Myocyte (in vitro differentiated cells): ENCODE measurements around the gene NINJ2. TPM values are rescaled to one million over a fixed set of nuclear protein-coding genes. Genes with fewer than 3 reads are reported as not detected.
A peak's percentile ranks its signal among the peaks of the same experiment; 100 is the strongest.

Experiments used
- DNase-seq: peaks from one replicate; pipeline ENCODE4 v3.0.0-alpha.2; 2012; ENCODE audit warnings: low read depth
- total RNA-seq: library from RNA; depleted of rRNA; stranded (reverse); fragments of >200 nt; gene quantifications from 2 replicates; pipeline ENCODE4 v1.2.3, GENCODE V29; 2014

NINJ2 gene
- total RNA-seq, 1 donor from 2014 or later = 0.13 TPM

DNA sequence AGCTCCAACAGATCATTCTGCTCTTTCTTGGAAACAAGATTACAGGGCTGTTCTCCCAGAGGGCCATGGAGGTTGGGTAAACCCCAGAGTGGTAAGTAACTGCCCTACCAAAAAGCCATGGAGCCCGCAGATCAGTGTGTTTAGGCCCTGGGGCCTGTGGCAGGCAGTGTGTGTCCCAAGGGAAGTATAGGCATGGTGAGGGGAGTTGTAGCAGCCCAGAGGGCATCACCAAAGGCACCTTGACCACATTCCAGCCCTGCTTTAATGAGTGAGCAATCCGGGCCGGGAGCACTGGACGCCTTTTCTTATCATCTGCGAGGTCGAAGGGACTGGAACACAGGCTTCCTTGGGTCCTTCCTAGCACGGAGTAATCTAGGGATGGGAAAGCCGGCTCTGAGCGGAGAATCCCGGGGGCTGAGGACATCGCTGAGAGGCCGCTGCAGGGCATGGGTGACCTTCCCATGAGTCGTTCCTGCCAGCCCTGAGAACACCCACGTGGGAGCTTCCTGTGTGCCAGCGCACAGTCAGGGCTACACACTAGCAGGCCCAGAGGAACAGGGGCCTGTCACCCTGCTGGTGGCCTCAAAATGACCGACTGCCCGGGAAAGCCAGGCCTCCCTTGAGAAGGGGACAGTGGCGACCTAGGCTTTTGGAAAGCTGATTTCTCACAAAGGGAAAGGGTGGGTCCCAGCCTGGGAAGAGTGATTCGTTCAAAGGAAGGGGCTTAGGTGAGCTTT is 91.3 kb downstream of the NINJ2 start:
- DNase-seq = no peak

DNA sequence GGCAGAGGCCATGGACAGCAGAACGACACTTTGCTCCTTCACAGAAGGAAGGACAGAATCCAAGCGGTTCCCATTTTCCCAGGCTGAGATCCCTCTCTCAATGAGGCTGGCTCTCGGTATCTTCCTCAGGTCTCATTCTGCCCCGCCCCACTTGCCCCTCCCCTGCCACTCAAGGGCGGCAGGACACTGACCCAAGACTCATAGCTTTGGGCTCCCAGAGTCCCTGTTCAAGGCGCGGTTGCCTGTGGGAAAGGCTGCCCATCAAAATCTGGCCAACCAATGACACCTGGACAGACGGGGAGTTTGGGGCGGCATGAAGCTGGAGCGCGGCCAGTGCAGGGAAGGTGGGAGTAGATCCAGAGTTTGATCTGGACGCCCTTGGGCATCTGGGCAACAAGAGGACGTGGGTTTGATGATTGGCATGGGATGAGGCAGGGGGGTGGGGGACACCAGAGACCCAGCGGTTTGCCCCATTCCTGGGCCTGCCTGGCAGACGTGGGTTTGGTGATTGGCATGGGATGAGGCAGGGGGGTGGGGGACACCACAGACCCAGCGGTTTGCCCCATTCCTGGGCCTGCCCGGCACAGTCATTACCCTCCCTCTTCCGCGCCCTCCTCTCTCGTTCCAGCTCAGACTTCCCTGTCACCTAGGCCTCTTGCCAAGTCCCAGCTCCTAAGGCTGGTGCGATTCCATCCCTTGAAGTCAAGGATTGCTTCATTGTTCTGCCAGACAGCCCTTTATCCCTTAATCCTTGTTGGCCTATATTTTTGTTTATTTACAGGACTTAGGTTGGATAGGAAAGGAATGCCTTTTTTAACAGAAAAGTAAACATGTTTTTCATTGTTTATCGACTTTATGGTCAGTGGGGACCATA is 92.1 kb downstream of the NINJ2 start:
- DNase-seq = peak; percentile 84

DNA sequence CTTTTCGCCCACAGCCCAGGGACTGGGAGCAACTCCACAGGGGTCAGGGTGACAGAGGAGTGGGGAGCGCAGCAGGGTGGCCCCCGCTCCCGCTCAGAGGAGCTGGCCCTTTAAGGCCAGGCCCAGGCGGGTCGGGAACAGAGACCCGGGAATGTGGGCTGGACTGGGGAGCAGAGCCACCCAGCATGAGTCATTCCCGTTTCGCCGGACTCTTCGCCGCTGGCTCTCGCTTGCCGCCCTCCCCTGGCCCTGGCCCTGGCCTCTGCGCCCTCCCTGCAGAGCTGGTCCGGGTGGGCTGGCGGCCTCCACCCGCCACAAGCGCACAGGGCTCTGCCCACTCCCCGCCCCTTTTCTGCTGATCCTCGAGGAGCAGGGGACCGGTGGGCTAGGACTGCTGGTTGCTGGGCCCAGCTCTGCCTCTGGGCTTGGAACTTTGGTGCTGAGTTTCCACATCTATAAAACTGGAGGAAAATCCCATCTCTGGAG is 92.8 kb downstream of the NINJ2 start:
- DNase-seq = peak; percentile 92

DNA sequence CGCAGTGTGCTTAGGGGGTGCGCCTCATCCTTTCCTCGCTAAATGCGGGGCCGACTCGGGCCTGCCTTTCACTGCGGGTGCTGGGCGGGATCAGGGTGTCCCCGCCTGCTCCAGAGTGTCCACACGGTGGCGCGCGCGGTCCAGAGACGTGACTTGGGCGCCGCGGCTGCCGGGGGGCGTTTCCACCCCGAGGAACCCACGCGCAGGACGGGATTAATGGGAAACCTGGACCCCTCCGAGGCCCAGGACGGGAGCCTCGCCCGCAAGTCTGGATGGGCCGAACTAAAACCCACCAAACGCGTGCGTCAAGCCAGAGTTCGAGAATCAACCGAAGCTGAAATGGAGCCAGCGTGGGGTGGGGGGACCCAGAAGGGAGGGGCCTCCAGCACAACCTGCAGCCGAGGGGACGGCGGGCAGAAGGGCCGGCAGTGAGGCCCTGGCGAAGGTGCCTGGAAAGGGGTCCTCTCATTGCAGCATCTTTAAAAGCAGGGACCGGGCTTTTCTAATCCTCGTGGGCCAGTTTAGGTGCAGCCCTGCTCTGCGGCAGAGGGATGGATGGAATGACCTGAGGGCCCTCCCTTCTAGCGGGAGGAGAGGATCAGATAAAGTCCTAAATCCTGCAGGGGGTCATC is 93.3 kb downstream of the NINJ2 start:
- peak; percentile 89 for DNase-seq

DNA sequence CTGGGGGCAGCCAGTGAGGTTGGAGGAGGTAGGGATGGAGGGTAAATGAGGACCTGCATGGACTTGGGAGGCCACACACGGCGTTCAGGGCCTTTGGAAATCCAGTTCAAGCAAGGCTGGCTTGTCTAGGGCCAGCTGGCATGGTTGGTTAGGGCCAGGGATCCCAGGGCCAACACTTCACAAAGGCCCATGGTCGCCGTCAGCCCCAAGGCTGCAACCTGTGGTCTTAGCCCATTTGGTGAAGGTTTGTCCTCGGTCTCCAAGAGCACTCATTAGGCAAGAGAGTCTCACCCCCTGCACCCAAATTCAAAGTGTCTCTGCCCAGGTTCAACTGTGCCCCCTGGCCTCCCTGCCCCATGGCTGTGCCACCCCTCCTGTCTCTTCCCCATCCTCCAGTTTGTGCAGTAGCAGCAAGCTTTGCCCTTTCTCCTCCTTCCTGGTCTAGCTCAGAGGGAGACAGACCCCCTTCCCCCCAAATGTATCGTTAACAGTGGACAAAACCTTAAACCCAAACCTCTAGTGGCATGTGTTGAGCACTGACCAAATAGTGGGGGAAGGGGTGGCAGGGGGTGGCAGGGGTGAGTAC is 94.1 kb downstream of the NINJ2 start:
- no peak for DNase-seq

DNA sequence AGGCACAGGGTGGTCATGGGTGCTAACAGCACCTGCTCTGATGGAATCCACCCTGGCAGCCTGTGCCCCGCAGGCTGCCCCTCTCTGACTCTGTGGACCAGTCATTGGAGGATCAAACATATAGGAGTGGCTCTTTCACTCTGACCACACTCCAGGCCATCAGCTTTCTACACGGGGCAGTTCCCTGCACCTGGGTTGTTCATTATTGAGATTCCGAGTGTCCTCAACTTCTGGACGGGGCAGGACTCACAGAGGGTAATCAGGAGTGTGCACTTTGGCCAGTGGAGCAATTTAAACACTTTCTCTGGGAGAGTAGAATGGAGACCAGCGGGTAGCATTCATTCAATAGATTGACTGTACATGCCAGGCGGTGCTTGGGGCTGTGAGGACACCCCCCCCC is 94.8 kb downstream of the NINJ2 start:
- DNase-seq = no peak

DNA sequence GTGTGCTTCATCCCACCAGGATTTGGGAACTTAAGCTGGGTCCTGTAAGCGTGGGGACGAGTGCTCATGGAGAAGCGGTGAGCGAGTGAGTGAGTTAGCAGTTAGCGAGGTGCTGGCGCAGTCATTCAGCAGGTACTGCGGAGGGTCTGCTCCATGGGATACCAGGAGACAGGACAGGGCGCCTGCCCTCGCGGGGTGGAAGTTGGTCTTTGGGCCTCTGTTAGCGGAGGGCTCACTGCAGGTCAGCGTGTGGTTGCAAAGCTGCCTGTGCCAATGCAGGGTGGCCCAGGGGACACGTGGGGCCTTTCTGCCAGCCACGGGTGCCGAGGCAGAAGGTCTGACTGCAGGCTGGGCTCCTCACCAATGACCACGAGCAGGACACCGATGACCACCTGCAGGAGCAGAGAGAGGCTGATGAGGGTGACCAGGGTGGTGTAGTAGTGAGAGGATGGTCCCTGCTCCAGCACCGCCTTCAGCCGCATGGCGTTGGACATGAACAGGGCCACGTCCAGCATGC is 97.6 kb downstream of the NINJ2 start:
- DNase-seq = no peak

DNA sequence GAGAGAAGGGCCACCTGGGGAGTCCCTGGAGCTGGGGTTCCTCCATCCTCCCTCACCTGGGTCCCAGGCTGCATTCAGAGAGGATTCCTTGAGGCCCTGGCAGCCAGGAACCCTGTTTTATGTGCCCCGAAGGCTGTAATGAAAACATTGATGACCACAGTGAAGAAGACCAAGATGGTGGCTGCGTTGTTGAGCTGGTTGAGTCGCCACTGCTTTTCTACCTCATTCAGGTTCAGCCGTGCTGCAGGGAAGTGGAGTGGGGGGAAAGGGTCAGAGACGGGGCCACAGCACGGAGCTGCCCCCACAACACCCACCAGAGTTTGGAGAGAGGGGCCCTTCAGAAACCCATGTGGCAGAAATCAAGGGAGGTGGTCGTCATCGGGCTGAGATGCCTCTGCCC is 98.1 kb downstream of the NINJ2 start:
- no peak for DNase-seq

DNA sequence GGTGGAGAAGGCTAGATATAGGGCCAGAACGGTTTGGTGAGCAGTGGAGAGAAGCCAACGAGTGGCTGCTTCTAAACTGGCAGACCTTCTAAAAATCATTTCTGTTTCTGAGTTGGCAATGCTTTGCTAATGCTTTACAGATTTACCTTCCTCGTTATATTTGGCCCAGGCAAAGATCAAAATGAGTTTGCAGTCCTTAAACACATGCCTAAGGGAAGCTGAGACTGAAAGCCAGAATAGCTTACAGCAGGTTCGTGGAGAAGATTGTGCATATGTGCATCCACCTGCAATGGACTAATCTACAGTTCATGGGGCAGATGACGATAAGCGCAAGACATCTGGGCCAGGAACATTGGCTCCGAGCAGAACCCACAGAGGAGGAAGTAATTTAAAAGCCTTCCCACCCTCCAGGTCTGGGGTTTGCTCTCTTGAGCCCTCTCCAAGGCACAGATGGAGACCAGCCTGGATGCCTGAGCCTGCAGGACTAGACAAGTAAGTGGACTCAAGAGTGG is 99.4 kb downstream of the NINJ2 start:
- no peak for DNase-seq

DNA sequence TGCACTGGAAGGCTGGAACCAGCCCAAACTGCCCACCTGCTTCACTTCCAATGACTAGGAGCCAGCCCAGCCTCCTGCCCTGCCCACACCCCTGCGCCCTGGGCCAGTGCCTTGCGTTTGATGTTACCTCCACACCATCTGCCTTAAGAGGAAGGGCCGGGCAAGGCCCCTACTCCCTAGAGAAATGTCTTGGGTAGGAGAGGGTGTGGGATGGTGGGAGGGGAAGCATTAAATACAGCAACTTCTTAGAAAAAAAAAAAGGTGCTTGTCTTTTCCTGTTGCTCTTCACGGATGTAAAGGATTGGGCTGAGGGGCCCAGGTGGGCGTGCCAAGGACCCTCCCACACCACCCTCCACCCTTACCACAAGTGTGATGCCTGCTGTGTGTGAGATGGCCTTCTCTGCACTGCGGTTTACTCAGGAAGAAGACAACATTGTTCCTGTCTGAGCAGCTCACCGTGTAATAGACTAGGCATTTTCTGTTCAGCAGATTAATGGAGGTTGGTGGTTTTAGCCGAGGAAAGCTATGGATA is 99.9 kb downstream of the NINJ2 start:
- DNase-seq = no peak

DNA sequence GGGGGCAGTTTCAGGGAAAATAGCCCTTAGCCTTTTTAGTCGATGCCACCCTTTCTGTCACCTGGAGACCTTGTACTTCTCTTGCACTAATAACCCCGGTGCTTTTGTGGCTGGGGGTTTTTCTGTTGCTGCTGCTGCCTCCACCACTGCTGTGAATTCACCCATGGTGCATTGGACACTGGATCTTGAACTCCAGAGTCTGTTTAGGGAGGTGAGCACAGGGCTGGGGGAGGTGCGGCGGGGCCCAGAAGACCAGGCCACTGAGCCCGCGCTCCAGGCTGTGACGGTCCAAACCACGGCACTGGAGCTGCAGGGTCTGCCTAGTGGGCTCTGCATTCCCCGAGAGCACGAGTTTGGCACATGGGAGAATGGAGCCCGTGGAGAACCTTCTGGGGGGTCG is 100.6 kb downstream of the NINJ2 start:
- no peak for DNase-seq

DNA sequence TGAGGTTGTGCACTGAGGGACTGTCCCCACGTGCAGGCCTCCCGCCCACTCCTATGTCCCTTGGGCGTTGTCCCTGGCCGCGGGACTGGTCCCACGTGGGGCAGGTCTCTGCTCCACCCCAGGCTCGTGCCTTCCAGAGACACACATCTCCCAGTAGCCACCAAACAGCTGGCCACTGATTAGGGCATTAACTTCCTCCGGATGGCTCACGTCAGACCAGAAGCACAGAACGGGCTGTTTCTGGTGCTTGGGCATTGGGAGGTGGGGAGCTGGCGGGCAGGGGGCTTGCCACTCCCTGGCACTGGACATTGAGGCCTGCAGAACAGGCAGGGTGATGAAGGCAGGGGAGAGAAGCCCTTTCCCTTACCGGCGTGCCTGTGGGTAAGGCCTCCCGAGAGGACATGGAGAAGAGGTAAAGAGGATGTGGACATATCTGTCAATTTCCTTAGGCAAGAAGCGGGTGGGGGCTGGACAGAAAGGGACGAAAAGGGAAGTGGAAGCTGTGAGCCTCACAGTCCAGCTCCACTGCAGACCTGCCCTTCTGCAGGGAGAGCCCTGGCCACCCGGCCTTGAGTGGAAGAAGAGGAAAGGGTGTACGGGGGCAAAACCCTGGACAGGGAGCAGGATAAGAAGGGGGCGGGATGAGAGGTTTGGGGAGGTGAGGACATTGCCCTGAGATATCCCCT is 101.2 kb downstream of the NINJ2 start:
- no peak for DNase-seq

DNA sequence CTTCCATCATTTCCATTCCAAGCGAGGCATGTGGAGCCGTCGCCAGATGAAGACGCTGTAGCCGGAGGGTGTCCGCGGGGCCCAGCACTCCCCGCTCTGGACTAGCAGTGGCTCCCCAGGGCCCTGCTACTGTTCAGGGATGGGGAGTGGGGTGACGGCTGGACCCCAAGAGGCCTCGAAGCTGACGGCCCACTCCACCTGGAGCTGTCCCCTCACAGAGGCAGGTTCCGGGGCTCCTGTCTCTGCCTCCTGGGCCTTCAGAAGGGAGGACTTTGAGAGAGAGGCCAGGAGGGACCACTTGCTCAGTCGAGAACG is 101.9 kb downstream of the NINJ2 start:
- DNase-seq = no peak

DNA sequence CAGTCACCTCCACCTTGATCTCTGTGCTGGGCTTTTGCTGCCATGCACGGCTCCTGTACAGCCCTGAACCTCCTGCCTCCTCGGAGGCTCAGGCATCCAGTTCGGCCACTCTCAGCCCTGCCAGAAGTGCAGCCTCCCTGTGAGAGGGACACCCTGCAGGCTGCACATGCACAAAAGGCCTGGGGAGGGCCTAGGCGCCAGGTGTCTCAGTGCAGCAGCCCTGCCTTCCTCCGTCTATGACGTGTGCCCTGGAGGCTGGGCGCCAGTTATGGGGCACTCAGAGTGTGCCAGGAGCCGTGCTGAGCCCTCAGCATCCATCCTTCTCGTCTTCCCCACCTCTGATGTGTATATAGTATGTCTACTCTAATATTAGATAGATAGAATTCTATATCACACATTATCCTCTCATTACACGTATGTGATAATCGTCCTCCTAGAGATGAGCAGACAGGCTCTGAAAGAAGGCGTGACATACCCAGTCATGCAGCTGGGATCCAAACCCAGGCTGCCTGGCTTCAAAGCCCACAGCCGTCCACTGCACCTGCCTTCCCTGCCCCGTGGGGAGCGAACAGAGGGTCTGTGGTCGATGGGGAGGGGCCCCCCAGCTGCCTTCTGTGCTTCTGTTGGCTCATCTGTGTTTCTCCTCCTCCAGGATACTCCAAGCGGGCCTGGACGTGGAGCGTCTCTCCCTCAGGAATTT is 102.4 kb downstream of the NINJ2 start:
- peak; percentile 89 for DNase-seq

DNA sequence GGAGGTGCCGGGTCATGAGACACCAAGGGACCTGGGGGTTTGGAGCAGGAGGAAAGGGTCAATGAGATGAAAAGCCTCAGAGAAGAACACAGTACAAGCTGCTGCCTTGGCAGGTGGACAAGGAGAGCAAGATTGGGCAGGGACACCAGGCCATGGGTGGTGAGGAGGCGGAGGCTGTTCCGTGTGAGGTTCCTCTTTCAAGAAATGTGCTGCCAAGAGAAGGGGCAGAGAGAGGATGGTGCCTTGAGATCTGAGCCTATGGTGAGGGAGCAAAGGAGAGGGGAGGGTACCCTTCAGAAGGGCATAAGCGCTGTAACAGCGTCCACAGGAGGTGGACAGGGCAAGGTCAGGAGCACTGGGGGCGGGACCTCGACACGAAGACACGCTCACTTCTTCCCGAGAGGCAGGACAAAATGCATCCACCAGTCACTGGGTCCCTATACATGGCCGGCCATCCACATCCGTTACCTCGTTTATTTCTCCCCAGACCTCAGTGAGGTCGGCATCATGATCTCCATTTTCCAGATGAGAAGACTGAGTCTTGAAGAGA is 103.3 kb downstream of the NINJ2 start:
- DNase-seq = no peak

DNA sequence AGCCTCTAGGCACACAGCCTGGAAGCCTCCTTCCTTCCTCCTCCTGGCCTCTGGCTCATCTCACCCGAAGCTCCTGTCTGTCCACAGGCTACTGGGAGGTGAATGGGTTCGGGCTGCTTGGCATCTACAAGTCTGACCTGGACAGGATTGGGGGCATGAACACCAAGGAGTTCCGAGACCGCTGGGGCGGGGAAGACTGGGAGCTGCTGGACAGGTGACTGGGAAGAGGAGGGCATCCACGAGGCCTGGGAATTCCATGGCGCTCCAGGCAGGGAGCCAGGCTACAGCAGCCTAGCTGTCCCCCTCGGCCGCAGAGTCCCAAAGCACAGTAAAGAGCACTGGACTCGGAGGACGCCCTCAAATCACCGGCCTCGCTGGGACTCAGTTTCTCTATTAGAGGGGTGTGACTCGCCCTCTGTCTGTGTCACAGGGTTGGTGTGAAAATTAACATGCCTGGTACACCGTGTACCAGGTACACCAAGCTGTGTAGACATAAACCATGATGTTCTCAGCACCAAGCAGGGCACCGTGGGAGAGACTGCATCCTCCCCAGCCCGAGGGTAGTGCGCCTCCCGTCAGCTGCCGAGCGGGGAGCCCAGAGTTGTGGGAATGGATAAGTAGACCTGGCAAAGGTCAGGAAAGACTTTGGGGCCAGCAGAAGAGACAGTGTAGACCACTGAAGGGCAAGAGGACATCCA is 103.9 kb downstream of the NINJ2 start:
- DNase-seq = no peak

DNA sequence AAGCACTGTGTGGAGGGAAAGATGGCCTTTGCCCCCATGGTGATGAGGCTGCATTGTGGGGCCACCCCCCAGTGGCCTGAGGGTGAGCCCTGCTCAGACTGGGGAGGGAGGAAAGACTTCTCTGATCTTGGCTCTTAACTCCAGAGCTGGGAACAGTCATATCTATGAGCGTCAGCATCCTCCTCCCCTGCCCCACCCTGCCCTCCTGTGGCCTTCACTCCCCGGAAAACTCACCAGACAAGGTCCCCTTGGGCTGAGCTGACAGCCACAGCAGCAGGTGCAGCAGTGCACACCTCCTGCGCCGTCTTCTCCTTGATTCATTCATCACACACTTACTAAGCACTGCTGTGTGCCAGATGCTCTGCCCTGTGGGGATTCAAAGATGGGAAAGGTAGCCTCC is 104.7 kb downstream of the NINJ2 start:
- no peak for DNase-seq

DNA sequence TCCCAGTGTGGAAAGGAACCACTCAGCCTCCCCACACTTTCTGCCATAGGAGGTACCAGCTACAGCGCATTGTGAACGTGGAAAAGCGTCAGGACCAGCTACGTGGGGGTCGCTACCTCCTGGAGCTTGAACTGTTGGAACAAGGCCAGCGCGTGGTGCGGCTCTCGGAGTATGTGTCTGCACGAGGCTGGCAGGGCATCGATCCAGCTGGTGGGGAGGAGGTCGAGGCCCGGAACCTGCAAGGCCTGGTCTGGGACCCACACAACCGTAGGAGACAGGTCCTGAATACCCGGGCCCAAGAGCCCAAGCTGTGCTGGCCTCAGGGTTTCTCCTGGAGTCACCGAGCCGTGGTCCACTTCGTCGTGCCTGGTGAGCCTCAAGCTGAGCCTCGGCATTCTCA is 106.7 kb downstream of the NINJ2 start:
- DNase-seq = no peak

DNA sequence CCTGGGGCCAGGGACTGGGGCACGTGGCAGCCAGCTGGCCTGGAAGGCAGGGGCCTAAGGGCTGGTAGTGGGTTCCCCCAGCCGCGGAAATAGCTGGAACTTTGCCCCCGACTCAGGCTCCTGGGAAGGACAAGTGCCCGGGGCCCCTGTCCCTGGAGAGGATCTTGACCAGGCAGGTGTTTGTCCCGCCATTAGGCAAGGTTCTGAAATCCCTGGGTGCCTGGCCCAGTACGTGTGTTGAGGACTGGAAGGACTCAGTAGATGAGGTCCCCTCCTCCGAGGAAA is 109.3 kb downstream of the NINJ2 start:
- no peak for DNase-seq
